ENCODE data around the gene LHCGR.

Gene LHCGR

DNA sequence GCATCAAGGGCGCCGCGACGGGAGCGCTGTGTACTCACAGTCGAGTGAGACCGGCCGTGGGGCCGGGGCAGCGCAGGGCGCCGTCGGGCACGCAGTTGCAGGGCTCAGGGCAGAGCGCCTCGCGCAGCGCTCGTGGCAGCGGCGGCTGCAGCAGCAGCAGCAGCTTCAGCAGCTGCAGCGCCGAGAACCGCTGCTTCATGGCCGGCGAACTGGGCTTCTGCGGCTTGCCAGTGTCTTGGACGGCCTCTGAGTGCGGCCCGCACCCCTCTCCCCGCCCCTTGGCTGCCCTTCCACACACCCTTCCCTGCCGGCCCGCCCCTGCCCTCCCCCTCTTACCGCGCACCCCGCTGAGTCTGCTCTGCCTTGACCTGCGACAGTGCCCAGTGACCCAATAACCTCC lies at the start of gene LHCGR:
Gene LHCGR, minus strand, starts transcription at position 252 of the 400 bp plus-strand sequence. Its CDS starts 53 bp downstream, at position 199.
- no peak for DNase-seq (ENCODE audit: low read depth)
- no peak within 1 kb of the TSS for H3K4me3 ChIP-seq (ENCODE audit: low read length)
- TF ChIP-seq, protein P1, sequence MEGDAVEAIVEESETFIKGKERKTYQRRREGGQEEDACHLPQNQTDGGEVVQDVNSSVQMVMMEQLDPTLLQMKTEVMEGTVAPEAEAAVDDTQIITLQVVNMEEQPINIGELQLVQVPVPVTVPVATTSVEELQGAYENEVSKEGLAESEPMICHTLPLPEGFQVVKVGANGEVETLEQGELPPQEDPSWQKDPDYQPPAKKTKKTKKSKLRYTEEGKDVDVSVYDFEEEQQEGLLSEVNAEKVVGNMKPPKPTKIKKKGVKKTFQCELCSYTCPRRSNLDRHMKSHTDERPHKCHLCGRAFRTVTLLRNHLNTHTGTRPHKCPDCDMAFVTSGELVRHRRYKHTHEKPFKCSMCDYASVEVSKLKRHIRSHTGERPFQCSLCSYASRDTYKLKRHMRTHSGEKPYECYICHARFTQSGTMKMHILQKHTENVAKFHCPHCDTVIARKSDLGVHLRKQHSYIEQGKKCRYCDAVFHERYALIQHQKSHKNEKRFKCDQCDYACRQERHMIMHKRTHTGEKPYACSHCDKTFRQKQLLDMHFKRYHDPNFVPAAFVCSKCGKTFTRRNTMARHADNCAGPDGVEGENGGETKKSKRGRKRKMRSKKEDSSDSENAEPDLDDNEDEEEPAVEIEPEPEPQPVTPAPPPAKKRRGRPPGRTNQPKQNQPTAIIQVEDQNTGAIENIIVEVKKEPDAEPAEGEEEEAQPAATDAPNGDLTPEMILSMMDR (conservative IDR thresholded peaks at IDR 0.05; ENCODE audit: low read length): no peak

DNA sequence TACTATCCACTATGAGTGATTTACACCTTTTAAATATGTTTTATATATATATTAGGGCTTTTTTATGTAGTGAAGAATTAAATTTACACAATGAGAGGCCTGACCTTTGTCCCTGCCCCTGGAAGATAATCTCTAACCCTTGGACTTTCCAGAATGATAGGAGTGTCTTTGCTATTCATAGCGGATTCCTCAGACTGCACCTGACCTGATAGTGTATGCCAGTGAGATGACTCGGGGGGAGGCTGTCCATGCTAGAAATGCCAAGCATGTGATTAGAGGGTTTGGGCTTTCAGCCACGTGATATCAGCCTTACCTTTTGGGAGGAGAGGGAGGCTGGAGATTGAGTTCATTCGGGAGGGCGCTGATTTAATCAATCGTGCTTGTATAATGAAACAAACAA lies 44.1 kb upstream of the LHCGR start:
- H3K4me3 ChIP-seq (ENCODE audit: low read length): no peak overlapping the region
- TF ChIP-seq, protein P1 (conservative IDR thresholded peaks at IDR 0.05; ENCODE audit: low read length): no peak
- no peak for DNase-seq (ENCODE audit: low read depth)

GRCh38 chr2:48795065-48795464 lies 39.5 kb upstream of the LHCGR start:
- TF ChIP-seq, protein P1 (conservative IDR thresholded peaks at IDR 0.05; ENCODE audit: low read length): no peak

GRCh38 chr2:48793671-48794070 lies 38.1 kb upstream of the LHCGR start:
- DNase-seq (ENCODE audit: low read depth): no peak
- TF ChIP-seq, protein P1 (conservative IDR thresholded peaks at IDR 0.05; ENCODE audit: low read length): no peak
- H3K4me3 ChIP-seq (ENCODE audit: low read length): no peak overlapping the region

More at GRCh38 chr2:48795065-48795464, 39.5 kb upstream of the LHCGR start:
- DNase-seq (ENCODE audit: low read depth): no peak
- no peak overlapping the region for H3K4me3 ChIP-seq (ENCODE audit: low read length)

GRCh38 chr2:48792030-48792429 lies 36.5 kb upstream of the LHCGR start:
- DNase-seq (ENCODE audit: low read depth): no peak
- TF ChIP-seq, protein P1 (conservative IDR thresholded peaks at IDR 0.05; ENCODE audit: low read length): no peak
- no peak overlapping the region for H3K4me3 ChIP-seq (ENCODE audit: low read length)

DNA sequence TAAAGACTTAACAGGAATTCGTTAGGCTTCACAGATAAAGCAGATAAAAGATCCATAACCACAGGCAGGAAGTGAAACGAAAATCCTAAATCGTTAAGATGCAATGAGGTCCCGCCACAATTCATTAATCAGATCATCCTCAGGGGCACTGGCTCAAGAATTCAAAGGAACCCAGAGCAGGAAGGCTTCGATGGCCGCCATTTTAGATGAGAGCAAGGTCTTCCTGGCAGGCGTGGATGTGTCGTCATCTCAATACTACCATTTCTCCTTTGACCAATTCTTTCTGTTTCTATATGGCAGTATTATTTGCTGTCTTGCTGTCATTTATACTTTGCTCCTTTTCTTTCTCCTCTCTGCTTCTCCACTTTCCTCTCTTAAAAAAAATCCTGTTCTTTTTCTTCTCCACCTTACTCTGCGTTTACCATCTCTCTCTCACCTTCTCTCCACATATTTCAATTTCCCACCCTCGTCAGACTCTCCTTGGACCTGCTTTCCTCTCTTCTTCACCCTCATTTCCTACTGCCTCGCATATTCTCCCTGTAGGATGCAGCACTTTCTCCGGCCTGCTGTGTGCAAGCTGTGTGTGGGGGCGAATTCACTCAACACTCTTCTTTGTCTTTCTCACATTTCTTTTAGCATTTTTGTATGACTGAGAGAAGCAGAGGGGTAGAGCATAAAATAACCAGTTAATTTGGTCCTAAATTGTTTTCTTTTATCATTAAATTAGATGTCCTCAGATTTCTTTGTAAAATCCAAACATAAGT lies 35.1 kb upstream of the LHCGR start:
- TF ChIP-seq, protein P1 (conservative IDR thresholded peaks at IDR 0.05; ENCODE audit: low read length): no peak
- no peak for DNase-seq (ENCODE audit: low read depth)
- H3K4me3 ChIP-seq (ENCODE audit: low read length): no peak overlapping the region

DNA sequence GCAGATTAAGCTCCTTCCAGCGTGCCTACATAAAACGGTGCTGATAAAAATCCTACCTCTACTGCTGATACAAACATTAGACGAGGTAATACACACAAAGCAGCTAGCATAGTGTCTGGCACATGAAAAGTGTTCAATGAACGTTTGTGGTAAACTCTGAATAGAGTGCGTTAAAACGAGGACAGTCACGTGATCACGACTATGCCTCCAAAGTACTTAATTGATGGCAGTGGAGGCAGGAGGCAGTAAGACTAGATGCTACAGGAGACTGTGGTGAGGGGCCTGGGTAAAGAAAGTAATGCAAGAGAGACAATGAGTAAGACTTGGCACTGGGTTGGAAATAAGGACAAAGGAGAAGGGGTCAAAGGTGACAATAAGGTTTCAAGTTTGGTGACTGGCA lies 32.1 kb upstream of the LHCGR start:
- H3K4me3 ChIP-seq (ENCODE audit: low read length): no peak overlapping the region
- DNase-seq (ENCODE audit: low read depth): no peak
- TF ChIP-seq, protein P1 (conservative IDR thresholded peaks at IDR 0.05; ENCODE audit: low read length): no peak

All from AG10803 (cell line).